ENCODE data around the gene DLG3.

Gene DLG3

GRCh38 chrX:70455366-70456202 is 10.9 kb downstream of the DLG3 start:
- Histone ChIP-seq H3K9ac (ENCODE audit: low read length) (no peak overlapping the region), H3K36me3 (ENCODE audit: control insufficient read depth, insufficient read depth, low read length, severe bottlenecking) (no peaks in the 10 kb centered on the region), H3K27me3 (replicated peaks; ENCODE audit: control insufficient read depth, insufficient read depth, low read length) (peaks cover 9% of the 10 kb centered on the region), H3K4me3 (ENCODE audit: low read length) (peak overlapping the region; percentile 76), H3K9me3 (ENCODE audit: control insufficient read depth, low read length) (no peaks in the 10 kb centered on the region), H3K4me1 (ENCODE audit: control insufficient read depth, insufficient read depth, low read length) (no peaks in the 10 kb centered on the region)
- DNase-seq (ENCODE audit: low read depth) = no peak

GRCh38 chrX:70456256-70456655 is 11.6 kb downstream of the DLG3 start:
- DNase-seq (ENCODE audit: low read depth) = no peak
- Histone ChIP-seq H3K27me3 (replicated peaks; ENCODE audit: control insufficient read depth, insufficient read depth, low read length) (peaks cover 6% of the 10 kb centered on the region), H3K4me1 (ENCODE audit: control insufficient read depth, insufficient read depth, low read length) (no peaks in the 10 kb centered on the region), H3K9ac (ENCODE audit: low read length) (no peak overlapping the region), H3K36me3 (ENCODE audit: control insufficient read depth, insufficient read depth, low read length, severe bottlenecking) (no peaks in the 10 kb centered on the region), H3K4me3 (ENCODE audit: low read length) (no peak overlapping the region), H3K9me3 (ENCODE audit: control insufficient read depth, low read length) (no peaks in the 10 kb centered on the region)

GRCh38 chrX:70461026-70461425 is 16.4 kb downstream of the DLG3 start:
- H3K27me3 ChIP-seq (replicated peaks; ENCODE audit: control insufficient read depth, insufficient read depth, low read length) = no peaks in the 10 kb centered on the region
- H3K9me3 ChIP-seq (ENCODE audit: control insufficient read depth, low read length) = no peaks in the 10 kb centered on the region
- no peaks in the 10 kb centered on the region for H3K36me3 ChIP-seq (ENCODE audit: control insufficient read depth, insufficient read depth, low read length, severe bottlenecking)
- no peak overlapping the region for H3K4me3 ChIP-seq (ENCODE audit: low read length)
- no peaks in the 10 kb centered on the region for H3K4me1 ChIP-seq (ENCODE audit: control insufficient read depth, insufficient read depth, low read length)
- H3K9ac ChIP-seq (ENCODE audit: low read length) = no peak overlapping the region
- no peak for DNase-seq (ENCODE audit: low read depth)

- H3K9ac ChIP-seq (ENCODE audit: low read length) = no peak overlapping the region
- H3K9me3 ChIP-seq (ENCODE audit: control insufficient read depth, low read length) = no peaks in the 10 kb centered on the region
- DNase-seq (ENCODE audit: low read depth) = no peak
- H3K27me3 ChIP-seq (replicated peaks; ENCODE audit: control insufficient read depth, insufficient read depth, low read length) = no peaks in the 10 kb centered on the region
- H3K4me3 ChIP-seq (ENCODE audit: low read length) = no peak overlapping the region
- H3K4me1 ChIP-seq (ENCODE audit: control insufficient read depth, insufficient read depth, low read length) = no peaks in the 10 kb centered on the region
- no peaks in the 10 kb centered on the region for H3K36me3 ChIP-seq (ENCODE audit: control insufficient read depth, insufficient read depth, low read length, severe bottlenecking)
These were observed 19.4 kb downstream of the DLG3 start for GRCh38 chrX:70464051-70464450.

GRCh38 chrX:70466968-70467367 is 22.3 kb downstream of the DLG3 start:
- Histone ChIP-seq H3K27me3 (replicated peaks; ENCODE audit: control insufficient read depth, insufficient read depth, low read length) (no peaks in the 10 kb centered on the region), H3K36me3 (ENCODE audit: control insufficient read depth, insufficient read depth, low read length, severe bottlenecking) (no peaks in the 10 kb centered on the region), H3K4me3 (ENCODE audit: low read length) (no peak overlapping the region), H3K4me1 (ENCODE audit: control insufficient read depth, insufficient read depth, low read length) (no peaks in the 10 kb centered on the region), H3K9ac (ENCODE audit: low read length) (no peak overlapping the region), H3K9me3 (ENCODE audit: control insufficient read depth, low read length) (no peaks in the 10 kb centered on the region)
- DNase-seq (ENCODE audit: low read depth) = no peak

GRCh38 chrX:70468709-70469108 is 24.1 kb downstream of the DLG3 start:
- Histone ChIP-seq H3K27me3 (replicated peaks; ENCODE audit: control insufficient read depth, insufficient read depth, low read length) (no peaks in the 10 kb centered on the region), H3K4me1 (ENCODE audit: control insufficient read depth, insufficient read depth, low read length) (no peaks in the 10 kb centered on the region), H3K9ac (ENCODE audit: low read length) (no peak overlapping the region), H3K4me3 (ENCODE audit: low read length) (no peak overlapping the region), H3K36me3 (ENCODE audit: control insufficient read depth, insufficient read depth, low read length, severe bottlenecking) (no peaks in the 10 kb centered on the region), H3K9me3 (ENCODE audit: control insufficient read depth, low read length) (no peaks in the 10 kb centered on the region)
- no peak for DNase-seq (ENCODE audit: low read depth)

- no peak overlapping the region for H3K4me3 ChIP-seq (ENCODE audit: low read length)
- no peaks in the 10 kb centered on the region for H3K4me1 ChIP-seq (ENCODE audit: control insufficient read depth, insufficient read depth, low read length)
- DNase-seq (ENCODE audit: low read depth) = no peak
- H3K9me3 ChIP-seq (ENCODE audit: control insufficient read depth, low read length) = no peaks in the 10 kb centered on the region
- no peaks in the 10 kb centered on the region for H3K36me3 ChIP-seq (ENCODE audit: control insufficient read depth, insufficient read depth, low read length, severe bottlenecking)
- H3K27me3 ChIP-seq (replicated peaks; ENCODE audit: control insufficient read depth, insufficient read depth, low read length) = no peaks in the 10 kb centered on the region
- no peak overlapping the region for H3K9ac ChIP-seq (ENCODE audit: low read length)
These were observed 26.2 kb downstream of the DLG3 start for GRCh38 chrX:70470850-70471289.

- no peak overlapping the region for H3K4me3 ChIP-seq (ENCODE audit: low read length)
- DNase-seq (ENCODE audit: low read depth) = no peak
These were observed 31.7 kb downstream of the DLG3 start for GRCh38 chrX:70476166-70476933.

GRCh38 chrX:70476934-70477733 is 32.5 kb downstream of the DLG3 start:
- Histone ChIP-seq H3K36me3 (ENCODE audit: control insufficient read depth, insufficient read depth, low read length, severe bottlenecking) (no peaks in the 10 kb centered on the region), H3K9ac (ENCODE audit: low read length) (no peak overlapping the region), H3K4me1 (ENCODE audit: control insufficient read depth, insufficient read depth, low read length) (peaks cover 10% of the 10 kb centered on the region), H3K4me3 (ENCODE audit: low read length) (peak overlapping the region; percentile 49), H3K9me3 (ENCODE audit: control insufficient read depth, low read length) (no peaks in the 10 kb centered on the region), H3K27me3 (replicated peaks; ENCODE audit: control insufficient read depth, insufficient read depth, low read length) (peaks cover 21% of the 10 kb centered on the region)
- DNase-seq (ENCODE audit: low read depth) = peak; percentile 68

More at GRCh38 chrX:70476166-70476933, 31.7 kb downstream of the DLG3 start:
- Histone ChIP-seq H3K27me3 (replicated peaks; ENCODE audit: control insufficient read depth, insufficient read depth, low read length) (peaks cover 18% of the 10 kb centered on the region), H3K9ac (ENCODE audit: low read length) (no peak overlapping the region), H3K9me3 (ENCODE audit: control insufficient read depth, low read length) (no peaks in the 10 kb centered on the region), H3K36me3 (ENCODE audit: control insufficient read depth, insufficient read depth, low read length, severe bottlenecking) (no peaks in the 10 kb centered on the region), H3K4me1 (ENCODE audit: control insufficient read depth, insufficient read depth, low read length) (peaks cover 10% of the 10 kb centered on the region)

GRCh38 chrX:70477734-70478075 is 33.1 kb downstream of the DLG3 start:
- peak overlapping the region; percentile 49 for H3K4me3 ChIP-seq (ENCODE audit: low read length)
- peaks cover 10% of the 10 kb centered on the region for H3K4me1 ChIP-seq (ENCODE audit: control insufficient read depth, insufficient read depth, low read length)
- H3K27me3 ChIP-seq (replicated peaks; ENCODE audit: control insufficient read depth, insufficient read depth, low read length) = peaks cover 21% of the 10 kb centered on the region
- H3K36me3 ChIP-seq (ENCODE audit: control insufficient read depth, insufficient read depth, low read length, severe bottlenecking) = no peaks in the 10 kb centered on the region
- no peak for DNase-seq (ENCODE audit: low read depth)
- H3K9me3 ChIP-seq (ENCODE audit: control insufficient read depth, low read length) = no peaks in the 10 kb centered on the region
- H3K9ac ChIP-seq (ENCODE audit: low read length) = no peak overlapping the region
